IPS DF 19.7 (cell line): ENCODE data around the gene LDLRAD3.

Experiments used
- DNase-seq: peaks from one replicate; pipeline ENCODE4 v3.0.0-alpha.2; 2013; ENCODE audit warnings: low read depth, low spot score

Gene LDLRAD3

GRCh38 chr11:35955636-35956035 lies 11.8 kb downstream of the LDLRAD3 start:
- DNase-seq, result no peak

GRCh38 chr11:35962369-35963138 lies 18.7 kb downstream of the LDLRAD3 start:
- DNase-seq, result no peak

- no peak for DNase-seq
Observed at GRCh38 chr11:35963911-35964310, 20.0 kb downstream of the LDLRAD3 start.

DNA sequence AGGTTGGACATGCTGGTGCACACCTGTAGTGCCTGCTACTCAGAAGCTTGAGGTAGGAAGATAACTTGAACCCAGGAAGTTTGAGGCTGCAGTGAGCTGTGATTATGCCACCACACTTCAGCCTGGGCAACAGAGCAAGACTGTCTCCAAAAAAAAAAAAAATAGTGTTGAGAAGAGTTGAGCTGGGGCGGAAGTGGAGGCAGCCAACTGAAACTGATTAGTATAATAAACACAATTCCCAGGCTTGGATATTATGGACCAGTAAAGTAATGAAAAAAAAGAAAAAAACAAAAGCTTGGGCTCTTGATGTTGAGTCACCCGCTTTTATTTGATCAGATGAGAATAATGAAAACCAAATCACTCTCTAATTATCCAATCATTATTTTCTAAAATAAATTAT lies 21.0 kb downstream of the LDLRAD3 start:
- no peak for DNase-seq

DNA sequence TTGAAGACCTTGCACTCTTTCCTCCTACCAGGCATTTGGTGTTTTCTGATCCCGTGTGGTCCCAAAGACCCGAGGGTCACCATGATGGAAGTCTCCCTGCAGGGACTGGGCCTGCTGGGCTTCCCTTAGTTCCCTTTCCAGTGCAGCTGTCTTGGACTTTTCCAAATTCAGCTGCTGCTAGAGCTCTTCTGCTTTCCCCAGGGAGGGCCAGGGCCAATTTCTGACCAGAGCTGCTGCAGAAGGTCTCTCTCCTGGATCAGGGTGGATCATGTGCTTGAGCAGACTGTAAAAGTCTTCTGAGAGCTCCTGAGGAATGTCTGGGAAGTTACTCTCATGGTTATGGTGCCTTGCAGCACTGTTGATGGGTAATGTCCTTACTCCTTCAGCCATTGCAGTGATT lies 23.2 kb downstream of the LDLRAD3 start:
- no peak for DNase-seq

GRCh38 chr11:35968386-35969088 lies 24.7 kb downstream of the LDLRAD3 start:
- DNase-seq, result no peak

DNA sequence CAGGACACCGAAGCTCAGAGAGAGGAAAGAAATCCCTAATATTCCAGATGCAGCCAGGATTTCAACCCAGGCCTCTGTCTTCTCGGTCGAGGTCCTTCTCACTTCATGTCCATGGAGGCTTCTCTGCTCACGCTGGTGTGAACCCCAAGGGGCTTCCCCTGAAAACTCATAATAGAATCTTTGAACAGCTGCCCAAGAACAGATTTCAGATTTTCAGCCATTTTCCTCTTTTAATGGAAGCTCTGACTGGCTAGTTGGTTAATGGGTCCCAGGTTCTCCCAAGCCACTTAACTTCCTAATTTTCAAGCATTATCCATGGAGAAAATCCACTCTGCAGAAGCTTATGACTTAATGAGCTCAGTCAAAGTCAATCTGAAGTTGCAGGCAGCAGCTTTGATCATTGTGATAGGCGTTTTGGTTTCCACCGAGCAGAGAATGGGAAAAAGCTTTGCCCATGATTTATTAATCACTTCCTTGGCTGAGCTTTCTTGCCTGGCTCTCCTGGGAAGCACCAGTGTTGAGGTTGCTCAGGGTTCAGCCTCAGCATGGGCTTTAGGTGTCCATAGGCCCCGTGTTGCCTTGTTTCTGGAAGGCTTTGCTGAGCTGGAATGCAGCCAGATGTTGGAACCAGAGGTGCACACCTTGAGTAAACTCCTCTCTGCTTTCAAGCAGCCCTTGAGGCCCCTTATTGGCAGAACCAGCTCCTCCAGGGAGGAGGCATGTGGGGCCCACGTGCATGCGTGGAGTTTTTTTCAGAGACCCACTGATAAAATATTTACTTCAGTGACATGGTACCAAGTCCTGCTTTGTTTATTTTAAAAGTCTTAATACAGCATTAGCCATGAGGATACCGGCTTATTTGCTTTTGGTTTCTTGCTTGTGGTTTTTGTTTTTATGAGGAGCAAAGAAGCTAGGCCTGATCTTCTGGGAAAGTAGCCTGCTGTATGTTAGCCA lies 25.5 kb downstream of the LDLRAD3 start:
- DNase-seq, result no peak

DNA sequence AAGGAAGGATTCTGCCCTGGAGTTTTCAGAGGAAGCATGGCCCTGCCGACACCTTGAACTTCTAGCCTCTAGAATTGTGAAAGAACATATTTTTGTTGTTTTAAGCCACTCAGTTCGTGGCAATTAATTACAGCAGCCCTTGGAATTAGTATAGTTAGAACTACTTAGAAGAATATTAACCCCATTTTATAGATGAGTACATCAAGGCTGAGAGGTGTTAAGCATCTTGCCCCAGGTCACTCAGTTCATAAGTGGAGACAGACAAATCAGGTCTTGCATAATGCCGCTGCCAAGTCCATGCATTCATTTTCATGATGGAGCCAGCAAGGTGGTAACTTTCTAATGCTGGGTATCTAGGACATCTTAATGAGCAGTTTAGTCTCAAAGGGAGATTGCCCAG lies 26.6 kb downstream of the LDLRAD3 start:
- DNase-seq, result no peak

- no peak for DNase-seq
Observed at GRCh38 chr11:35971841-35972422, 28.1 kb downstream of the LDLRAD3 start.

DNA sequence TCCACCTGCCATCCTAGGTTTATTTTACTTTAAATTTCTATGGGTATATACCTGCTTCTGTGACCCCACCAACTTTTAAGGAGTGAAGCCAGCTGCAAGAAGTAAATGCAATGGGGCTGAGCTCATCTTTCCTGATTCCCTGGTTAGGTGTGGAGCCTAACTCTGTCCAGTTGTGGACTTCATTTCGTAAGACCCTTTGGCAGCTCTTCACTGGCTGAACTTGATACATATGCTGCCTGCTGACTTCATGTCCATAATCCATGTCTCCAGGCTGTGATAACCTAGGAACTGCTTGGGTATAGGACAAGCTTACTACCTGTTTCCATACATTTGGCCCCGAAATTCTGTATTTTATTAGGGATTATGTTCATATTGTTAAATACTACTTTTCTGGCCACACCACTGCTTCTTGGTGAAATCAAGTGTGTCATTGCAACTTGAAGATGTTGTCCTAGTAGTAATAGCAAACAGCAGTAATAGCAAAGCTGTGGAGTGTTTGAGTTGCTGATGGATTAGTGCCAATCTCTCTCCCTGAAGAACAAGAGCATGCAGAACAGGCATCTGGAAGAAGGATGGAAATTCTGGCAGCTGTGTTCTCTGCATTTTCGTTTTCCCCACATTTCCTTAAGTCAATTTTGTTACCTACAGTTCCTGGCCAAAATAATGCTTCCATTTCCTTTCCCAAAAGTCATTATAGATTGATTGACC lies 31.2 kb downstream of the LDLRAD3 start:
- DNase-seq, result no peak

GRCh38 chr11:35976434-35976833 lies 32.6 kb downstream of the LDLRAD3 start:
- no peak for DNase-seq

GRCh38 chr11:35978183-35978582 lies 34.3 kb downstream of the LDLRAD3 start:
- DNase-seq, result no peak

DNA sequence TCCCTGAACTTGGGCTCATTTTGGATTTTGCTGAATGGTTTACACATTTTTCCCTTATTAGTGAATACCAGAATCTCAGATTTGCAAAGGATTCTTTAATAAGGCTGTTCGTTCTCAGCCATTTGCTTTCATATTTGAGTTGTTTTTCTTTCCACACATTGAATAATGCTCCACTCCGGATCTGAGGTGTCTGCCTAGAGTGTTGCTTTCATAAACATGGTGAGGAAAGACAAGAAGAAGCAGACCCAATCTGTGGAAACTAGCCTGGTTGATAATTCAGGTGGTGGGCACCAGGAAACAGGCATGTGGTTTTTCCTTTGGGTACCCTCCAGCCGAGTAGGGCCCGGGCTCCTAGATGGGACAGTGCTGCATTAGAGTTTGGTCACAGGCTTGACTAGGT lies 35.0 kb downstream of the LDLRAD3 start:
- DNase-seq, result no peak

- no peak for DNase-seq
Observed at GRCh38 chr11:35980686-35981390, 37.0 kb downstream of the LDLRAD3 start.

- no peak for DNase-seq
Observed at GRCh38 chr11:35981581-35981980, 37.7 kb downstream of the LDLRAD3 start.

- DNase-seq, result no peak
Observed at GRCh38 chr11:35982061-35982460, 38.2 kb downstream of the LDLRAD3 start.

GRCh38 chr11:35983981-35984380 lies 40.1 kb downstream of the LDLRAD3 start:
- no peak for DNase-seq

- no peak for DNase-seq
Observed at GRCh38 chr11:35986947-35987346, 43.1 kb downstream of the LDLRAD3 start.

DNA sequence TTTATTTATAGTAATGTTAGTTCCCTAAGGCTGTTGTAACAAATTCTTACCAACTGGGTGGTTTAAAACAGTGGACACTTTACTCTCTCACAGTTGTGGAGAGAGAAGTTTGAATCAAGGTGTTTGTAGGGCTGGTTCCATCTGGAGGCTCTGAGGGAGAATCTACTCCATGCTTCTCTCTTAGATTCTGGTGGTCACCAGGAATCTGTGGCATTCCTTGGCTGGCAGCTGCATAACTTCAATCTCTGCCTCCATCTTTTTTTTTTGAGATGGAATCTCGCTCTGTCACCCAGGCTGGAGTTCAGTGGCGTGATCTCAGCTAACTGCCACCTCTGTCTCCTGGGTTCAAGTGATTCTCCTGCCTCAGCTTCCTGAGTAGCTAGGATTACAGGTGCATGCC lies 46.3 kb downstream of the LDLRAD3 start:
- no peak for DNase-seq

- DNase-seq, result no peak
Observed at GRCh38 chr11:35990816-35991215, 47.0 kb downstream of the LDLRAD3 start.
